GM18499 (cell line): Measurements from ENCODE around the gene TRPM3.

Experiments
- ATAC-seq: cut with Tn5 transposase; IDR thresholded peaks from one replicate; pipeline ENCODE4 v1.9.1; 2021; ENCODE audit warnings: moderate number of reproducible peaks; ENCODE audit not compliant: insufficient read depth, unreplicated experiment

TRPM3 gene

DNA sequence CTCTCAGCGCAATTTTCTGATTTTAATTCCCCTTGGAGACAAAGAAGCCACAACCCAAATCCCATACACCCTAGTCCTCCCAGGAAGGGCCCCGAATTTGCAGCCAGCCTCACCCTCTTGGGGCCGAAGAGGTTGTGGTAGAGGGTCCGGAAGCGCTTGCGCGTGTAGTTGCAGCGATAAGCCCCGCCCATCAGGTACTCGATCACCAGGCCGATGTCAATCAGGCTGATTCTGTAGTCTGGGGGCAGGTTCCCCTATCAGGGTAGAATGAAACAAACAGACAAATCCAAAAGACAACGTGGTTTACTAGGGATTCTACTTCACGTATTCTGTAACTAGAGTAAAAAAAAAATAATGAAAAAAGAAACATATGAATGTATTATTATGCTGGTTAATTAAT is 496.3 kb downstream of the TRPM3 start:
- ATAC-seq: no peak

DNA sequence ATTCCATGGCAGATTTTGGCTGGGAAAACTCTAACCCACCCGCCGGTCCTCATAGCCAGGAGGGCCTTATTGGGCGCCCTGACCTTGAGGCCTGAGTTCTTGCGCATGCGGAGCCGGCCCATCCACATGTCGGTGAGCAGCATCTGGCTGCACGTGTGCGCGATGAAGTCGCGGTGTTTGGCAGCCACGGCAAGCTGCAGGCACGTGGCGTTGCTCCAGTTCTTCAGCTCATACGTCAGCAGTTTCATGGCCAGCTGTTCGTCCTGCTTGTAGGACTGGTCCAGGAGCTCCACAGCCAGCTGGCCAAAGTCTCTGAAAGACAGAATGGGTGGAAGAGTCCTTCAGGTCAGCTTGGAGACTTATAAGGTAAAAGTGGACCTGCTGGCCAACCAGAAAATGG is 502.6 kb downstream of the TRPM3 start:
- ATAC-seq: no peak

DNA sequence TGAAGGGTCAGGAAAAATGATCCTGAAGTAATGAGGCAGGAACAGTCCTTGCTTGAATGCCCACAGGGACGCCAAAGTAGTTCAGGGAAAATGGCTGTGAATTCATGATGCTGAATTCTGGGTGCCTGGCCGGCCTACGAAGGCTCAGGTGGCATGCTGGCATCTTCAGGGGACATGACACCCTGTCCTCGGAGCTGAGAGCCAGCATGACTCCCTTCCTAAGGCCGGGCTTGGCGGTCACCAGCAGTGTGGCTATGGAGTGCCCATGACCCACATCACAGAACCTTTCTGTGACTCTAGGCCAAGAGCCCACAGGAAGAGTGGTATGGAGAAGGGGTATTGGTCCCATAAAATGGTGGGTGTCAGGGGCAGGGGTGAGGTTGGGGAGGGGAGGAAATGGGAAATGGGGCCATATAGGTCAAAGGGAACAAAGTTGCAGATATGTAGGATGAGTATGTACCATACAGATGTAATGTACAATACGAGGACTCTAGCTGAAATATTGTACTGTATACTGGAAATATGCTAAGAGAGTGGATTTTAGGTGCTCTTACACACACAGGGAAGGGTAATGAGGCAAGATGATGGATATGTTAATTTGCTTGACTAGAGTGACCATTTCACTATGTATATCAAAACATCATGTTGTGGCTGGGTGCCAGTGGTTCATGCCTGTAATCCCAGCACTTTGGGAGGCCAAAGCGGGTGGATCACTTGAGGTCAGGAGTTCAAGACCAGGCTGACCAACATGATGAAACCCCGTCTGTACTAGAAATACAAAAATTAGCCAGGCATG is 504.2 kb downstream of the TRPM3 start:
- ATAC-seq: no peak

DNA sequence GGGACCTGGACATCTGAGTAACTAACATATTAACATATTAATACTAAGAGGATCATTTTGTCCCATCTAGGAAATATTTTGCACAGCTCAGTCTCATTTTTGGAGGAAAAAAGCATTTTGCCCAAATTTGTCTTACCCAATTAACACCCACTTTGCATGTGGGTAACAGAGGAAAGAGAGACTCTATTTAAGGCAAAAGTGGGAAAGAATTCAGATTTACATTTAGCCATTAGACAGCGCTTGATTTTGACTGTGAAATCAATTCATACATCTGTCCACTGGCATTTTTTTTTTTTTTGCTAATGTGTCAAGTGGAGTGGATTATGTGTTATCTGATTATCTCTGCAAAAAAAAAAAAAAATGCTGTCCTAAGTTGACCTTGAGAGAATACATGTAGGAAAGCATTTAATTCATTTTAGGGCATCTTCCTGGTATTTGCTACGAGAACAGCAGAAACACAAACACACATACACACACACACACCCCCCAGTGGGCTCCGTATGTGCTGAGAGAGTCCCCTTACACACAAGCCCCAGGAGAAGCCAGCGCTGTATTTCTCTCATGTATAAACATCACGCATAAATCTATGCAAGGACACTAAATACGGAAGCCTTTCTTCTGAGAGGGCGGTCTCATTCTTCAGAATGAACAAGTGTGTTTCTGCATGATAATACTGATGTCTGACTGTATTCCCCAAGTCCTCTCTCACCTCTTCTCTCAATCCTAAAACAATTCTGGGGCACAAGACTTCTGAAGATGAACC is 505.0 kb downstream of the TRPM3 start:
- no peak for ATAC-seq

DNA sequence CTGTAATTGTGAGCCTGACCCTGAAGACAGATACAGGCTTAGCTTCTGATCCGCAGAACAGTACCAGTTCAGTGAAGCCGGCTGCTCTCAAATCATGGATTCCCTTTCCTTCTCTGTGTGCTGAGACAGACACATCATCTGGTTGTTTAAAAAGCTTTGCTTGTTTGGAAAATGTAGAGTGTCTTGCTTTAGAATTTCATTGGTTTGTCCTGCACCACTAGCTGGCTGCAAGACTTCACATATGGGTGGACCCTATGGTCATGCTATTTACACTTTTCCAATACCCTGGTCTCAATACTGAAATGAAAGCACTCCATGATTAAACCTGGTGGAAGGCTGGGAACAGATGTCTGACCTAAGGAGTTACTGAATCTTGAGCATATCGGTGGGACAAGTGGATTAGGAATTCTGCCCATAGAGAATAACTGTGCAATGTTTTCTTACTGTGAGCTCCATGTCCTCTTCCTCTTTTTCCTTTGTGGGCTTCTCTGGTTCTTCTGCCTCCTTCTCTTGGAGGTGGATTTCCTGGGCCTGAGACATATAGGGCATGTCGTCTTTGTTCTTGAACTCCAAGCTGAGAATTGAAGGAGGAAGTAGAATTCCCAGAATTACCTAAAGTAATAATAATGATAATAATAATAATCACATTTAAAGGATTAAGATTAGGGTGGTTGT is 505.8 kb downstream of the TRPM3 start:
- no peak for ATAC-seq

DNA sequence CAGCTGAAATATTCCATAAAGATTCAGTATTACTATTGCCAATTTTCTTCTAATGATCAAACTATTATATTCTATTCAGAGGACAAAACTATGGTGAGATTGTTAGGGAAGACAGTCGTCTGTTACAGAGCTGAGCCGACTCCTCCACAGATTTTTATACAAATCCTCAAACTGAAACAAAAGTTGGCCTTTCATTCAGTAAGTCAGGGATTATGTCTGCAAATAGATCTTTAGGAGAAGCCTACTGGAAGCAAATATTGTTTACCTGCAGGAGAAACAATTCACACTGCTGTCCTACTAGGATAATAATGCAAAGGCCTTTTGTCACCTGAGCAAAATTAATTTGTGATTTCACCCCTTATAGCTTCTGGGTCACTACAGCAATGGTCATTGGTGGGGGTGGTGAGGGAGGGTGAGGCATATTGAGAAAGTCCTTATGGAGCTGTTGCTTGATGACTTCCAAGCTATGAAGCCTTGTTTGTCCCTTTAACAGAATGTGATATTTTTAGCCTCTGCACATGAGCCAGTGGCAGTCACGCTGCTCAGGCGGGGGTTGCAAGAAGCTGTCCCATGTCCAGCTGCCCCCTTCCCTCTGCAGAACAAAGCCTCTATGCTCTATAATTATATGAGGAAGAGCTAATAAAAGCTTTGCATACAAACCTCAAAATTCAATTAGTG is 506.5 kb downstream of the TRPM3 start:
- no peak for ATAC-seq

DNA sequence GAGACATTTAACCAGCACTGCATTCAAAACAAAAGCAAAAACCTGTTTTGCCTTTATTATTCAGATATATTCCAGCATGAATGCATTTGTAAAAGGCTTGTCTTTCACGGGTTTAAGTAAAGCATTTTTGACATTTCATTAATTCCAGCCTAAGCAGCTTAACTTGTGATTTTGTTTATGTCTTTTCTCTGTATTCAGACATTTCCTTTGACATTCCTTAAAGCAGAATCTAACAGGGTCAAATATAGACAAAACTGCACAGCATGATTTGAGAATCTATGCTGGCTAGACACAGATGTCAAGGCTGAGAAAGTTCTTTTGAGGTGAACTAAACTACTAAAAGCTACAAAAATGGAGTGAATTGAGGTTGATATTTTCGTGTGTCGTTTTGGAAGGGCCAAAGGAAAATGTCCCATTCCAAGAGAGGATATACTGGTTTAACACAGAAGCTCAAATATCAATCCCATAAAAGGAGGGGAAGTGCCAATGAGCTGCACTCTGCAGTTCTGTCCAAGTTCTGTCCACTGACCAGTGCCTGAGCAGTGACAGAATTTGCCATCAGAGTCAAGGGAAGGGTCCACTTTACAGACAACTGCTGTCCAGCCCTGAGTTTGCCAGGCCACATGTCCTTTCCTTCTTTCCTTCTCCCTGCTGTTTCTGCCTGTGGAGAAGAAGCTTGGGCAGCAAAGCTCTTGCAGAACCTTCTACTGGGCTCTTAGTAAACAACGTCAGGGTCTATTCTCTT is 508.2 kb downstream of the TRPM3 start:
- ATAC-seq: no peak

DNA sequence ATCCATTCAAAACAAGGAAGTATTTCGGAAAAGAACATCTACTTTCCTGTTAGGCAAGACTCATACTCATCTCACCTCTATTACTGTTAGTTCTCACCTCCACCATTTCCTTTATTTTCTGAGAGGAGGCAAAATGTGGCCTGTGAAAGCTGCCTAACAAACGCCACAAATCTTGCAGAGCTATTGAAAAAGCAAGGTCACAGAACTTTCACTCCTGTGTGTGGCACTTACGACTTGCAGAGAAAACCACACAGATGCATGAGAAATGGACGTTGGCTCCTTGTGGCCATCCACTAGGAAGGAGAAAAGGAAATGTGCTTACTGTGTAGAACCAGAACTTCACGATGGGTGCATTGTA is 511.2 kb downstream of the TRPM3 start:
- no peak for ATAC-seq

DNA sequence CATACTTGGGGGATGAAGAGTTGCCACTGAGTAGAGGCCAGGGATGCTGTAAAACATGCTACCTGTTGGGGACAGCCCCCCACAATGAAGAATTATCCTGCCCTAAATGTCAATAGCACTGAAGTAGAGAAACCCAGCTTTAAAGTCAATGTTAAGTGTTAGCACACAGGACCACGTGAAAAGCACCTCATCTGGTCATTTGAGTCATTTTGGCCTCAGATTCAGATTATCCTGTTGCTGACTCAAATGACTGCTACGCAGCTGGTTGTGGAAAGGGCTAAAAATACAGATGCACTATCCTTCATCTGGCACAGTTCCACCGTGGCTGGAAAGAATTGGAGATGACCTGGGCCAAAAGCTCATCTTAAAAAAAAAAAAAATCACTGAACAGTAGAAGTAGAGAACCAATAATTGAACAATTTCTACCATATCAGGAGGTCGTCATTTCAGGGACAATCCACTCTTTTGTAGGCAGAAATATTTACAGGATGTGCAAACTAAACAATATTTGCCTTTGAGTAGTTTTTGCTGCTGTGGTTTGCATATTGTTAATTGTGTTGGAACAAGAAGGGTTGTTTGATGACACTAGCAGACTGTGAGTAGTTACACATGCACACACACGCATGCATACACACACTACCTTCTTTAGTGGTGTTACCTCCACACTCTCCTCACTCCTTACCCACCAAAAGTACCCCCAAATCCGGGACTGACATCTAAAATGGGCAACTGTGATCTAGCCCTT is 511.7 kb downstream of the TRPM3 start:
- ATAC-seq: no peak

DNA sequence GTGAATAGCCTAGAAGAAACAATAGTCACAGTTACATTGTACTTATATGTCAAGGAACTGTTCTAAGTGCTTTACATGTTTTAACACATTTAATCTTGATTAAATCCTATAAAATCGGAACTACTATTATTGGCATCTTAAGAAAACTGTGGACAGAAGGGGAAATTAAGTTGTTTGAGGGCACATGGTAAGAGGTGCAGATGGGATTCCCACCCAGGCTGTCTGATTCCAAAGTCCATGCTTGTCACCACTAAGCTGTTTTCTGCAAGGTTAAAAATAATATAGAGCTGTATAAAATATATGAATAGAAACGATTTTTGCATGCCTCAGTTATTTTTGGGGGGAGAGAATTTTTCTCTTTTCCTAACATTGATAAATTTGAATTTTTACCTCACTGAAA is 512.4 kb downstream of the TRPM3 start:
- no peak for ATAC-seq

DNA sequence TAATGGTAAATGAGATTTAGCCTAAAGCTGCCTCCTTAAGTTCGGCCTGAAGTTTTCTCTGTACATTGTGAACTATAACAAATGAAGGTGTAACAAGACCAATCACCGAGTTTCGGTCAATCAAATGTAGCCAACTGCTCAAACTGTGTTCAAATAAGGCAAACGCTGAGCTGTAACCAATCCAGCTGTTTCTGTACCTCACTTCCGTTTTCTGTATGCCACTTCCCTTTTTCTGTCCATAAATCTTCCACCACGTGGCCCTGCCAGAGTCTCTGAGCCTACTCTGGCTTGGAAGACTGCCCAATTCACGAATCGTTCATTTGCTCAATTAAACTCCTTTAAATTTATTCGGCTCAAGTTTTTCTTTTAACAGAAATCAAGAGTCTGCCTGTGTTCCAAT is 513.5 kb downstream of the TRPM3 start:
- ATAC-seq: no peak

DNA sequence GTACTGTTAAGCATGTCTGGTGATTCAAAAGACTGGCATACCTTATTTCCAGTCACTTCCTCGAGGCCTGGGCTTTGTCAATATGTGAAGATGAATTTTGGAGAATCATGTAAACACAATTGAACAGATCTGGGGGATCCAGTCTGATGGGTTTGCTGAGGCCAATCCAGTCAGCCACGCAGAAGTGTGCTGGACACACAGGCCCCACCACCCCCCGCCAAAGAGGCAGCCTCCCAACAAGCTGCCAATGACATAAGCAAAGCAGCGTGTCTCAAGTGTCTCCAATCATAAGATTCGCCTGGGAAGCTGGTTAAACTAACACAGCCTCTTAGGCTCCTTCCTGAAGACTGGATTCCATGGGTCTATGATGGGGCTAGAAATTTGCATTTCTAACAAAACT is 514.1 kb downstream of the TRPM3 start:
- ATAC-seq: no peak

DNA sequence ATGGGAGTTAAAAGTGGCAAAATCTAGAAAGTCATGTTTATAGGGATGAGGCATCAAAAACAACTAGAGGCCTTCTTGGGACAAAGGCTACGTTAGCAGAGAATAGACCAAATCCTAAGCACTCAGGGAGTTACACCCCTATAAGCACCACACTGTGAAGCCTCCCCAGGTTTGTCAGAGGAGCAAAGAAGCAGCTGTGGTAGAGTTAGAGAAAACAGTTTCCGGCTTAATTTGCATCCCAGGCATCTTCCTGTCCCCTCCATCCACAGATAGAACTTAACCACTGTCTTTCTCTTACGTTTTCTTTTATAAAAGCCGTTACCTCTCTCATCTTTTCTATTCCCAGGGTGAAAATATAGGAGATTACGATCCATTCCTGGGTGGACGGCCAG is 518.4 kb downstream of the TRPM3 start:
- no peak for ATAC-seq

DNA sequence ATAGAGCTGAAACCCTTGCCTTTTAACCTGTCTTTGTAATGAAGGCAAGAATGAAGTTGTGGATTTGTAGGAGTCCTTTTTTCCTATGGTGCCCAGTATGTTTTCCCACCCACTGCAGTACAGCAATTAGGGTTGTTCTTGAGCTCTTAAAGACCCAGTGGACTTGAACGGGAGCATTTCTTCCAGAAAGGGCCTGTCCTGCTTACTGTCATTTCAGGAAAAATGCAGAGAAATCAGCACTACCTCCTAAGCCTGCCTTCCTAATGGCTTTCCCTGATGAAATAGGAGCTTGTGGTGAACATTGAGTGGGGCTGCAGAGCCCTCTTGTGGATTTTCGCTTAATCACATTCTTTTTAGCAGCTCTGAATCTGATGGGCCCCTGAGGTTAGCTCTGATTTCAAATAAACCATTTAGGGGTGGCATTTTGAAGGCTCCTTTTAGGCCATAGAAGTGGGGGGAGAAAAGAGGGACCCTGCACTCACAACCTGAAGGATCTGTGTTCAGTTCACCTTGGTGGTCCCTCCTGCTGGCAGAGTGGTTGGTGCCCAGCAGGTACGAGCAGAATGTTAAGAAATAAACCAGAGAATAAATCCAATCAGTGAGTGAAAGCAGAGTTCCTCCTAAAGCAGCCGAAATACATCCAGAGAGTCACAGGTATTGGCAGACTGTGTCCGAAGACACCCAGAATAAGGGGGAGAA is 519.0 kb downstream of the TRPM3 start:
- peak; percentile 66 for ATAC-seq

DNA sequence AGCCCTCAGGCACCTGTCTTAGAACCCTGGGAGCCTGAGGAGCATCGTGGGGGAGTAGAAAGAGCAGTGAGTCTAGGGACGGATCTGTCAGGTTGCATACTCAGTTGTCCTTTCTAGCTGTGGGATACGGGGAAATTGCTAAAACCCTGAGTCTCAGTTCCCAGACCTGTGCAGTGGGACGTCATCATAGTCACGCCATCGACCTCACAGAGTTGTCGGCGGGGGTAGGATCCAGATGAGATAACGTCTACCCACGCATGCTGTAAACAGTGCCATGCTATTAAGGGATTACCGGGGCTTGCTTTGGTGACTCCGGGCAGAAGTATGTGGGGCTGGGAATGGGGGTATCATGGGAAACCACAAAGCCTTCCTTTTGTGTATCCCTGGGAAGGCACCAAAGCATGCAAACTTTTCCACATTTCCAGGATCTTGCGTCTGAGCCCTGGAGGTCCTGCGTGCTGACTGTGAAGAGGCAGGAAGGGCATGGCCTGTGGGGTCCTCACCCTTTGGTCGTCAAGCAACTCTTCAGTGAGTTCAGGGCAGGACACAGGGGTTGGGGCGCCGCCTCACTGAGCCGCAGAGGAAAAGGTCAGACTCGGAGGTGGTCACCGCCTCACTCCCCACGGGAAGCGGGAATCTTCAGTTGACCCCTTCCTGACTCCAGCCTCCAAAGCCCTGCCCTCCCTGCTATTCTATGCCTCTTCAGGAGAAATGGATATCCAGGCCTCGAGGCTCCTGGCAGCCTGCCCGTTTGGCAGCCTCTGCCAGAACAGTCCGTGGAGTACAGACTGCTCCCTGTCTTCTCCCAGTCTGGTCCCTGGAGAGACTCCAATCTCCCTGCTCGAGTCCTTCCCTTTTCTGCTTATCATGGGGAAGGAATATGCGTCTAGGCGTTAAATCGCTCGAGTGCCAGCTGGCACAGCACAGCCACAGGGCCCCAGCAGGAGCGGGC is 520.1 kb downstream of the TRPM3 start:
- ATAC-seq: no peak

DNA sequence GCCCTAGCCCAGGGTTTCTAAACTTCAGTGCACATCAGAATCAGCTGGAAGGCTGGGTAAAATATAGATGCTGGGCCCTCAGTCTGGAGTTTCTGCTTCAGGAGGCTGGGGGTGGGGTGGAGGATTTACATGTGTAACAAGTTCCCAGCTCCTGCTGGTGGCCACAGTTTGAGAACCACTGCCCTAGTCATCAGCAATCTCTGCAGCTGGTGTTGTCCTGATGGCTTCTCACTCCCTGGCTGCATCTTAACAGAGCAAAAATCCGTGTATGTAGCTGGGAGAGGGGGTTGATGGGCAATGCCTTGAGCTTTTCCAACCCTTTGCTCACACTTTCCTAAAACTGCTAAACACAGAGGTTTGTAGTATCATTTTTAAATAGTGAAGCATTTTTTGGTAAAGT is 520.9 kb downstream of the TRPM3 start:
- no peak for ATAC-seq

DNA sequence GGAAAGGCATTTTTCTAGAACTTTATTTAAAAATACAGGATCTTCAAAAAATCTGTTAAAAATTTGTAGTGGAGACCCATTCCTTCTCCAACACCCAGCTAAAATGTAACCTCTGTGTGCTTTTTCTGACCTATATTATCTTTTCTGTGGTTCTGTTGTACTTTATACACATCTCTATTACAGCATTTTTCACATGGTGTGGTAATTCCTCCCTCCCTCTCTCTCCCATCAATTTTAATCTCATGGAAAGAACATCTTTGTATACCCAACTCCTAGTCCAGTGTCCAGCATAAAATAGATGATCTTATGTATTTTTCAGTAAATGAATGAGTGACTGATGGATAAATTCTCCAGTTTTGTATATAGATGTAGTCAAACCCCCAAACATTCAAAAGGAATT is 523.5 kb downstream of the TRPM3 start:
- no peak for ATAC-seq

DNA sequence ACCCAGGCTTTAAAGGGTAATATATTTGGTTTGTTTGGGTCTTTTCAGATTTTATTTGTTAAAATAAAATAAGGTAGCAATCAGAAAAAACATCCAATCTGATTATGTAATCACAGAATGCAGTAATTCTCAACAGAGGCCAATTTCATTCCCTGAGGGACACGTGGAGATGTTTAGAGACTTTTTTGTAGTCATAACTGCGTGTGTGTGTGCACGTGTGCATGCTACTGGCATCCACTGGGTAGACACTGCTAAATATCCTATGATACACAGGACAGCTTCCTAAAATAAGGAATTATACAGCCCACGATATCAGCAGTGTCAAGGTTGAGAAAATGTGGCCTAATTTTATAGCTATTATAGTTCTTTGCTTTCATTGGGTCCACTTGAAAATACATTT is 526.2 kb downstream of the TRPM3 start:
- ATAC-seq: no peak
